NCI-H1417 treated with DMSO at 0.1 percent for 48 hours (cell line): ENCODE data around the gene SYT2.
"Not testable (repeated sequence)": the region's sequence is repeated elsewhere in the genome, so short reads cannot be mapped to it uniquely, and the experiment has no call there.

Source experiments
- DNase-seq: peaks from one replicate; lab custom pipeline; 2025; lab: John Stamatoyannopoulos, UW

Gene SYT2

GRCh38 chr1:202569393-202570322 lies 140.6 kb downstream of the SYT2 start:
- DNase-seq = no peak

- no peak for DNase-seq
Measured at GRCh38 chr1:202568826-202569225, 141.4 kb downstream of the SYT2 start.

GRCh38 chr1:202568410-202568809 lies 141.8 kb downstream of the SYT2 start:
- no peak for DNase-seq

- DNase-seq = no peak
Measured at GRCh38 chr1:202567738-202568137, 142.5 kb downstream of the SYT2 start.

GRCh38 chr1:202565890-202566602 lies 144.2 kb downstream of the SYT2 start:
- DNase-seq = no peak

GRCh38 chr1:202564958-202565495 lies 145.2 kb downstream of the SYT2 start:
- no peak for DNase-seq

GRCh38 chr1:202563818-202564217 lies 146.4 kb downstream of the SYT2 start:
- DNase-seq = no peak

- DNase-seq = no peak
Measured at GRCh38 chr1:202562444-202563060, 147.7 kb downstream of the SYT2 start.

GRCh38 chr1:202561726-202562443 lies 148.4 kb downstream of the SYT2 start:
- DNase-seq = no peak

- DNase-seq = no peak
Measured at GRCh38 chr1:202561240-202561639, 149.0 kb downstream of the SYT2 start.

GRCh38 chr1:202557662-202558061 lies 152.6 kb downstream of the SYT2 start:
- not testable (repeated sequence) for DNase-seq

GRCh38 chr1:202556037-202556436 lies 154.2 kb downstream of the SYT2 start:
- DNase-seq = not testable (repeated sequence)

- DNase-seq = not testable (repeated sequence)
Measured at GRCh38 chr1:202554619-202555018, 155.6 kb downstream of the SYT2 start.

- no peak for DNase-seq
Measured at GRCh38 chr1:202553560-202554038, 156.7 kb downstream of the SYT2 start.

- not testable (repeated sequence) for DNase-seq
Measured at GRCh38 chr1:202553078-202553477, 157.2 kb downstream of the SYT2 start.

GRCh38 chr1:202552615-202553014 lies 157.6 kb downstream of the SYT2 start:
- DNase-seq = not testable (repeated sequence)

GRCh38 chr1:202551683-202552082 lies 158.6 kb downstream of the SYT2 start:
- DNase-seq = no peak

GRCh38 chr1:202550088-202550487 lies 160.2 kb downstream of the SYT2 start:
- not testable (repeated sequence) for DNase-seq

GRCh38 chr1:202547215-202547614 lies 163.0 kb downstream of the SYT2 start:
- no peak for DNase-seq

GRCh38 chr1:202546796-202547195 lies 163.5 kb downstream of the SYT2 start:
- not testable (repeated sequence) for DNase-seq

GRCh38 chr1:202546377-202546776 lies 163.9 kb downstream of the SYT2 start:
- not testable (repeated sequence) for DNase-seq
